Measurements from ENCODE around the gene PDE11A.

The PDE11A gene

GRCh38 chr2:177587371-177587770, 485.2 kb downstream of the PDE11A start:
- no peak for DNase-seq

GRCh38 chr2:177586154-177586553, 486.4 kb downstream of the PDE11A start:
- no peak for DNase-seq

- no peak for DNase-seq
These were observed 487.2 kb downstream of the PDE11A start for GRCh38 chr2:177585234-177585863.

- no peak for DNase-seq
These were observed 488.4 kb downstream of the PDE11A start for GRCh38 chr2:177584030-177584692.

GRCh38 chr2:177582000-177582399, 490.6 kb downstream of the PDE11A start:
- DNase-seq: no peak

- DNase-seq: no peak
These were observed 493.0 kb downstream of the PDE11A start for GRCh38 chr2:177579486-177580036.

GRCh38 chr2:177578454-177578853, 494.1 kb downstream of the PDE11A start:
- DNase-seq: no peak

- no peak for DNase-seq
These were observed 495.5 kb downstream of the PDE11A start for GRCh38 chr2:177577075-177577474.

- DNase-seq: no peak
These were observed 497.2 kb downstream of the PDE11A start for GRCh38 chr2:177575358-177575757.

- no peak for DNase-seq
These were observed 498.2 kb downstream of the PDE11A start for GRCh38 chr2:177574356-177574755.

Data from KG1 (cell line).